GM23338 (cell line): ENCODE measurements around the gene SEC63.
"Not testable (repeated sequence)": the region's sequence is repeated elsewhere in the genome, so short reads cannot be mapped to it uniquely, and the experiment has no call there.

Experiments used
- CTCF ChIP-seq, 2 experiments: fragments of 200-600 bp in 1 of 2; sonication (generic) in 1 of 2; conservative IDR thresholded peaks; 2 replicates each; pipeline versions ENCODE4 v1.5.1 to v1.6.1; 2016 to 2017; ENCODE audit warnings: antibody characterized with exemption in 2 of 2, low read depth in 2 of 2, mild to moderate bottlenecking in 2 of 2, moderate library complexity in 1 of 2
- POLR2AphosphoS5 ChIP-seq: IDR thresholded peaks from 2 replicates; pipeline ENCODE4 v1.6.1; 2016; ENCODE audit warnings: antibody characterized with exemption, low read depth

DNA sequence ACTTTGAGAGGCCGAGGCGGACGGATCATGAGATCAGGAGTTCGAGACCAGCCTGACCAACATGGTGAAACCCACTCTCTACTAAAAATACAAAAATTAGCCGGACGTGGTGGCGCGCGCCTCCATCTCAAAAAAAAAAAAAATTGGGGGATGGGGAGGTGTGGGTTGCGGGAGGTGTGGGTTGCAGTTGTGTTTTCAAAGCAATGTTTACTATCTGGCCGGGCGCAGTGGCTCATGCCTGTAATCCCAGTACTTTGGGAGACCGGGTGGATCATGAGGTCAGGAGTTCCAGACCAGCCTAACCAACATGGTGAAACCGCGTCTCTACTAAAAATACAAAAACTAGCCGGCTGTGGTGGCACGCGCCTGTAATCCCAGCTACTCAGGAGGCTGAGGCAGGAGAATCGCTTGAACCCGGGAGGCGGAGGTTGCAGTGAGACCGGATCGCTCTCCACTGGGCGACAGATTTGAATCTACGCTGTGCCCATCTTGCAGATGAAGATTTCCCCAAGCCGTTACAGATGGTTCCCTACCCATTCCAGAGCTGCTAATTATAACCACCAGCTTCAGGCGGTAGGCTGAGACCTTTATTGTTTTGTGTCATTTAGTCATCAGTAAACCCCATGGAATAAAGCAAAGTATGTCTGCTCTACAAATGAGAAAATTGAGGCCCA is 818 bp upstream of the SEC63 start:
- not testable (repeated sequence) for TF ChIP-seq CTCF (conservative IDR thresholded peaks at IDR 0.05; ENCODE audit: low read depth in 2 of 2); POLR2AphosphoS5
